Epithelial cell of esophagus (primary cell): Measurements from ENCODE around the gene ASTE1.
"Not testable (repeated sequence)": the region's sequence is repeated elsewhere in the genome, so short reads cannot be mapped to it uniquely, and the experiment has no call there.

ENCODE experiments used
- DNase-seq: peaks from one replicate; pipeline ENCODE4 v3.0.0; 2010; ENCODE audit warnings: low read depth
- H3K4me3 ChIP-seq: 2 replicates; pipeline ENCODE4 v1.5.1; 2011; ENCODE audit warnings: mild to moderate bottlenecking, low read length, control low read depth
- CTCF ChIP-seq: IDR thresholded peaks from 2 replicates; pipeline ENCODE4 v1.5.1; 2011; ENCODE audit warnings: low read depth, mild to moderate bottlenecking, low read length, control low read depth, inconsistent platforms; ENCODE audit not compliant: insufficient read depth; ENCODE audit errors: missing control alignments

ASTE1 gene

DNA sequence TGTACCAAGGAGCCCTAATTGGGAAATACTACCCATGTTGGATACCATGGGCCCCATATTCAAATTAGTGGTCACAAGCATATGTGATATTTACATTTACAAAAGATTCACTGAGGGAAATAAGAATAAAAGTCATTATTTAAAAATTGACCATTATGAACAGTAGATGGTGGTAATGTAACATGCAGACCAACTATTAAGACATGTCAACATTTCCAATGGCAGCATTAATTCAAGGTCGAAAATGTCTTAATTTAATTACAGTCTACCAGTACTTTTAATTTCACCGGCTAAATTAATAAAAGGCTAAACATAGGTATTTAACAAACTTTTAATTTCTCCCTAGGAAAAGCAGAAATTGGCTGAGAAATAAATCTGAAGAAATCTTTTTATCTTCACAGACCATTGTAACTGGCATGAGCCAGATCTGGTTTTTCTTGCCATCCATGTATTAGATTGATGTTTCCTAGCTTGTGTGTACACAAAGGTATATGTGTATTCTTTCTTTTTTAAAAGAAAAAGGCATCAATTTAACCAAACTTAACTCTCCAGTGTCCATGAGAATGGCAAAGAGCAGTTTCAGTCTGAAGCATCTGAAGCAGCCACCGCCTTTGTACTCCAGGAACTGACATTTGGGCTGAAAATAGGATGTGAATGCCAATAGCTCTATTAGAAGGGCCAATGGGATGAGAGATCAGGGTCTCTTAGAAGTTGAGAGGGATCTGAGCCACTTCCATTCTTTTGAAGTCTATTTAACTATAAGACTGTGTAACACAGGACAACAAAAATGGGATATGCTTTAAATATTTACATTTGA lies 26.6 kb upstream of the ASTE1 start:
- no peak for TF ChIP-seq CTCF
- DNase-seq, result peak; percentile 11
- H3K4me3 ChIP-seq, result no peak overlapping the region

DNA sequence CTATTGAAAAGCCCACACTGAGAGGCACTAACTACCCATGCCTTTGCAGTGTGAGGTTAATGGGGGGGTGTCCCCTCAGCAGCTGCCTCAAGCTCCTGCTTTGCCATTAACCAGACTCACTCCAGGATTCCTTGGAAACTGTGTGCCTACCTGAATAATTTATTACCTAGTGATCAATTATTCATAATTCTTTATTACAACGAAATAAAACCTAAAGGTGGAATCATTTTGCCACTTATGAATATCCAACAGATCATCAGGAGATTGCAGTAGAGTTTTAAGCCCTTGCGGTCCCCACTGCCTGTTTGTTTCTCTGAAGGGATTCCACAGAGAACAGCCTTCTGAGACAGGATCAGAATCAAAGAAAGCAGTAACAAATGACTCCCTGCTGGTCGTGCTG lies 23.4 kb upstream of the ASTE1 start:
- no peak for DNase-seq
- H3K4me3 ChIP-seq, result no peak overlapping the region
- TF ChIP-seq CTCF, result no peak

- DNase-seq, result no peak
- H3K4me3 ChIP-seq, result no peak overlapping the region
- TF ChIP-seq CTCF, result no peak
These were observed 21.4 kb upstream of the ASTE1 start for GRCh38 chr3:131048030-131048429.

- no peak for DNase-seq
- H3K4me3 ChIP-seq, result no peak overlapping the region
- no peak for TF ChIP-seq CTCF
These were observed 21.0 kb upstream of the ASTE1 start for GRCh38 chr3:131047582-131047981.

DNA sequence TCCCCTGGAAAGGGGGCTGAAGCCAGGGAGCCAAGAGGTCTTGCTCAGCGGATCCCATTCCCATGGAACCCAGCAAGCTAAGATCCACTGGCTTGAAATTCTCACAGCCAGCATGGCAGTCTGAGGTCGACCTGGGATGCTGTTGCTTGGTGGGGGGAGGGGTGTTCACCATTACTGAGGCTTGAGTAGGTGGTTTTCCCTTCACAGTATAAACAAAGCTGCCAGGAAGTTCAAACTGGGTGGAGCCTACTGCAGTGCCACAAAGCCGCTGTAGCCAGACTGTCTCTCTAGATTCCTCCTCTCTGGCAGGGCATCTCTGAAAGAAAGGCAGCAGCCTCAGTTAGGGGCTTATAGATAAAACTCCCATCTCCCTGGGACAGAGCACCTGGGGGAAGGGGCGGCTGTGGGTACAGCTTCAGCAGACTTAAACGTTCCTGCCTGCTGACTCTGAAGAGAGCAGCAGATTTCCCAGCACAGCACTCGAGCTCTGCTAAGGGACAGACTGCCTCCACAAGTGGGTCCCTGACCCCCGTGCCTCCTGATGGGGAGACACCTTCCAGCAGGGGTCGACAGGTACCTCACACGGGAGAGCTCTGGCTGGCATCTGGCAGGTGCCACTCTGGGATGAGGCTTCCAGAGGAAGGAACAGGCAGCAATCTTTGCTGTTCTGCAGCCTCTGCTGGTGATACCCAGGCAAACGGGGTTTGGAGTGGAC lies 15.8 kb upstream of the ASTE1 start:
- H3K4me3 ChIP-seq, DNase-seq: not testable (repeated sequence)

DNA sequence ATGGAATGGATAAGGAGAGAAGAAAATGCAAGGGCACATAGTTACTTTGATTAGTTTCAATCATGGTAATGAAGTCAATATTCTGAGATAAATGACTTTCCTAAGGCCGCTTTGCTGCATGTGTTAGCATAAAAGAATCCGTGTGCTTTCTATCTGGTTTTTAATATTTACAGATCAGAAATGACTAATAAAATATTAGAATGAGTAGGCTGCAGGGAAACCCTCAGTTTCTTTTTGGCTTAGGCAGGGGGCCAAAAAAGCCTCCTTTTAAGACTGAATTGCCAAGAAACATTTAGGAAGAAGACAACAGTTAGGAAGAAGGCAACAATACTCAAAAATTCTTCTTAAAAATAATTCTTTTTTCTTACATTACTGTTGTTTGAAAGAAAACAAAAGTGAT lies 11.7 kb upstream of the ASTE1 start:
- no peak for TF ChIP-seq CTCF
- DNase-seq, result no peak

GRCh38 chr3:131036986-131037385 lies 10.4 kb upstream of the ASTE1 start:
- no peak for TF ChIP-seq CTCF
- DNase-seq, result no peak
- no peak overlapping the region for H3K4me3 ChIP-seq

More for the DNA sequence above, 11.7 kb upstream of the ASTE1 start:
- H3K4me3 ChIP-seq, result no peak overlapping the region
